DMS 273 treated with DMSO at 0.1 percent for 48 hours (cell line): ENCODE data around the gene ZCWPW1.
"Not testable (repeated sequence)": the region's sequence is repeated elsewhere in the genome, so short reads cannot be mapped to it uniquely, and the experiment has no call there.

Experiments used
- DNase-seq: peaks from one replicate; lab custom pipeline; 2025; lab: John Stamatoyannopoulos, UW

Gene ZCWPW1

DNA sequence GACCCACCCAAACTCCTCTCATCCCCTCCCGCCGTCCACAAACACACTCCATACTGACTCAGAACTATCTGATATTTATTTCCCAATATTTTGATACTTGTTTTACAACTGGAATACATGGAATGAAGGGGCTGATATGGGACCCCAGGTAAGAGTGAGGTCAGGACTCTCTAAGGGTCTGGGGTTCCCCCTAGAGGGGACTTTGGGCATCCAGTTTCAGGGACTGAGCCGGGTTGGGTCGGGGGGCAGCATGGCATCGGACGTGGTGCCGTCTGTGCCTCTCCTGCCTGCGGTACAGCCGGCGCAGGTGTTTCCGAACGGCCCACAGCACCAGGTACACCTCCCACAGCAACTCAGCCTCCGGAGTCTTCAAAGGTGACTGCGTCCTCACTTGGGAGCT is 28.1 kb upstream of the ZCWPW1 start:
- DNase-seq, result no peak

DNA sequence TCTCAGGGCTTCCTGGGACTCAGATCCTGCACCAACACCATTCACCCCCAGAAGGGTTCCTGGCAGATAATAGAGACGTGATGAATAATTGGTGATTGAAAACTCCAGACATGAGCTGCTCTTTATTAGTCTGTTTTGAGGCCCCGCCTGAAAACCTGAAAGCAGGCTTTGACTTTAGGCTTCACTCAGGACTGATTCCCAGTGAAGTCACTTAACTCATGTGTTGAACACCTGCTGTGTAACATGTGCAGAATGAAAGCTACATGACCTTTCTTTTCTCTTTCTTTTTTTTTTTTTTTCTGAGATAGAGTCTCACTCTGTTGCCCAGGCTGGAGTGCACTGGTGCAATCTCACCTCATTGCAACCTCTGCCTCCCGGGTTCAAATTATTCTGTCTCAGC is 26.7 kb upstream of the ZCWPW1 start:
- no peak for DNase-seq

DNA sequence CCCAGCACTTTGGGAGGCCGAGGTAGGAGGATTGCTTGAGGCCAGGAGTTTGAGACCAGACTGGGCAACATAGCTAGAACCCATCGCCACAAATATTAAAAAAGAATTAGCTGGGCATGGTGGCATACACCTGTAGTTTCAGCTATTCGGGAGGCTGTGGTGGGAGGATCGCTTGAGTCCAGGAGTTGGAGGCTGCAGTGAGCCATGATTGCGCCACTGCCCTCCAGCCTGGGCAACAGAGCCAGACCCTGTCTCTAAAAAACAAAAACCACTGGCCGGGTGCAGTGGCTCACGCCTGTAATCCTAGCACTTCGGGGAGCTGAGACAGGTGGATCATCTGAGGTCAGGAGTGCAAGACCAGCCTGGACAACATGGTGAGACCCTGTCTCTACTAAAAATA is 25.4 kb upstream of the ZCWPW1 start:
- DNase-seq, result not testable (repeated sequence)

DNA sequence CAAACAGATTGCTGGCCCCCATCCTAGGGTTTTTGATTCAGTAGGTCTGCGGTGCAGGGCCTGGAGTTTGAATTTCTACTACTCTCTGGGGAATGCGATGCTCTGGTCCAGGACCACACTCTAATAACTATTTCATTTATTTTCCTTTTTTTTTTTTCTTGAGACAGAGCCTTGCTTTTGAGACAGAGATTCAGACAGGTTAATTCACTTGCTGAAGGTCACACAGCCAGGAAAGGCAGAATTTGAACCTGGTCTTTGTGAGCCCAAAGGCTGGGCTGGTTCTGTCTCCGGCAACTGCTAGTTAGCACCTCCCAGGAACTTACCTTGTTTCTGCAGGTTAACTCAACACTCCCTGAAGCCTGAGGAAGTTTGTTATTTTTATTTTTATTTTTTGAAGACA is 24.0 kb upstream of the ZCWPW1 start:
- no peak for DNase-seq

- DNase-seq, result no peak
Observed at GRCh38 chr7:100449190-100449795, 20.8 kb upstream of the ZCWPW1 start.

GRCh38 chr7:100447363-100447762 is 18.9 kb upstream of the ZCWPW1 start:
- not testable (repeated sequence) for DNase-seq

DNA sequence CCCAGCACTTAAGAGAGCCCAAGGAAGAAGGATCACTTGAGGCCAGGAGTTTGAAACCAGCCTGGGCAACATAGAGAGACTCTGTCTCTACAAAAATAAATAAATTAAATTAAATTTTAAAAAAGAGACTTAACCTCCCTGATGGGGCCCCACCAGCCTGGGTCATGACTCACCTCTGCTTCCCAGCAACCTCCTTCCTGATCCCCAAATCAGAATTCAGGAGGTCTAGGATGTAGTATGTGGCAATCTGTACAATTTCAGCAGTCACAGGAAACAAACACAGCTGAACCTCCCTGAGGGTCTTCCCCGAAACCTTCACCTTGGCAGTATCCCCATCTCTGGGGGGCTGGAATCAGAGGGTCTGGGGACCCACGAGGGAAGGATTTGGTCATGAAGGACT is 17.5 kb upstream of the ZCWPW1 start:
- no peak for DNase-seq

DNA sequence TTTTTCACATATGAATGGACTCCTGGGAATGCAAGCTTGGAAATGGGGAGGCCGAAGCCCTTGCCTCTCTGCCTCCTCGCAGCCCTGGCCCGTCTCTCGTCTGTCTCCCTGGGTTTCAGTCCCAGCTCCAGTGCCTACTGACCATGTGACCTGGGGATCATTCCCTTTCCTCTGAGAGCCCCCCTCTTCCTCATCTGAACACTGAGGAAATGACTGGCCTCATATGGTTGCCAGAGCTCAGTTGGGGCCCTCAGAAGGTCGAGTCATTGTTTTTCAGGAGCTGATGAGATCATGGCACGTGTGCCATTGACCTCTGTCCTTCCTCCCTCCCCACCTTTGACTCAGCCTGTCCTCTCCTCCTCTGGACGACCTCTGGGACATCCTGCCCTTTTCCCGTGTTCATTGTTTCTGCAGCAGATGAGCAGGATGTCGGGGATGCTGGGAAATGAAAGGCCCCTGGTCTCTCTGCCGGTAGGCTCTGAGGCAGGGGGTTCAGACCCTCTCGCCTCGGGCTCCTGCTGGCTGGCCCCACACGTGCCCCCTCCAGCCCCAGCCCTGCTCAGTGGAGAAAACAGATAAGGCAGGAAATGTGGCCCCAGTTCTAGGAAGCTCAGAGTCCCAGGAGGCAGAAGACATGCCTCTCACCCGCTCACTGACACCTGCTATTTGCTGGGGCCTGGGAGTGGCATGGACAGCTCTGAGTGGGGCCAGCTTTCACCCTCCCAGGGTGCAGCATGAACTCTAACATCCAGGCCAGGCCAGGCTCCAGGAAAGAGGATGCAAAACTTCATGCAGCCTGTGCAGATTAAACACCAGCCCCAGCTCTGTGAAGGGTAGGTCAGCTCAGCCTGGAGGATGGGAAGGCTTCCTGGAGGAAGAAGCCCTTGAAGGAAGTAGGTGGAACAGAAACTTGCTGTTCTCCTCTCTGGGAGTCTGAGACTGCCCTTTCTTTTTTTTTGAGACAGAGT is 16.1 kb upstream of the ZCWPW1 start:
- DNase-seq, result no peak

- no peak for DNase-seq
Observed at GRCh38 chr7:100443096-100443840, 14.8 kb upstream of the ZCWPW1 start.

DNA sequence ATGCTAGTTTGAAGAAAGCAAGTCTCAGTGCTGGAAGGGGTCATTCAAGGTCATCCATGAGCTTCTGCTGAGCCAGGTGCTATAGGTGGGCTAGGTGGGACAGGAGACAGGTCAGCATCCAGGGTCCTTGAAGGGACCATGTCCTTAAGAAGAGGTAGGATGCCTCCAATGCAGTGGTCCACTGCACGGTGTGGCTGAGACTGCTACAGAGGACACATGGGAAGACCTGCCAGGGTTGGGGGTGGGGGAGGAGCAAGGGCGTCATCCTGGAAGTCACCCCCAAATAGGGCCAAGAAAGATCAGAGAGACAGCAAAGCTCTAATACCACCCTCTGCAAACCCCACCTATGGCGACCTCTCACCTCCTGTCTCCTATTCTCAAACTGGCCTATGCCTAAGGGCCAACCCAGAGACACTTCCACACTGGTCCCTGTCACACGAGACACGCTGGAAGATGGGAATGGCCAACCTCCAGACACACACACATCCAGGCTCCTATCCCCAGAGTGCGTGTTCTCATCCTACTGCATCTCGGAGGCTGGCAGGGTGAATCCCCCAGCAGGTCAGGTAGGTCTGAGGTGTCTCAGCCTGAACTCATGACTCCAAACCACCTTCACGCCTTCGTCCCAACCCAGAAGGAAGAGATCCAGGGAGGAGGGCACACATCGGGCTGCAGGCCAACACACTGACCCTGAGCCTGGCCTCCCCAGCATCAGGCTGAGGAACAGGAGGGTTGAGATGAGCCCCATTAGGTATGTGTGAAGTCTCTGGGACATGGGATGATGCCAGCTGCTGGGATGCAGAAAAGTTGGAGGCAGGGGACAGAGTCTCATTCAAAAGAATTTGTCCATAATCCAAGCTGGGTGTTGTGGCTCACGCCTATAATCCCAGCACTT is 13.4 kb upstream of the ZCWPW1 start:
- no peak for DNase-seq

- DNase-seq, result not testable (repeated sequence)
Observed at GRCh38 chr7:100439244-100439643, 10.7 kb upstream of the ZCWPW1 start.

GRCh38 chr7:100438731-100439130 is 10.2 kb upstream of the ZCWPW1 start:
- DNase-seq, result not testable (repeated sequence)

- no peak for DNase-seq
Observed at GRCh38 chr7:100438172-100438571, 9.7 kb upstream of the ZCWPW1 start.

- no peak for DNase-seq
Observed at GRCh38 chr7:100437150-100438100, 8.9 kb upstream of the ZCWPW1 start.

DNA sequence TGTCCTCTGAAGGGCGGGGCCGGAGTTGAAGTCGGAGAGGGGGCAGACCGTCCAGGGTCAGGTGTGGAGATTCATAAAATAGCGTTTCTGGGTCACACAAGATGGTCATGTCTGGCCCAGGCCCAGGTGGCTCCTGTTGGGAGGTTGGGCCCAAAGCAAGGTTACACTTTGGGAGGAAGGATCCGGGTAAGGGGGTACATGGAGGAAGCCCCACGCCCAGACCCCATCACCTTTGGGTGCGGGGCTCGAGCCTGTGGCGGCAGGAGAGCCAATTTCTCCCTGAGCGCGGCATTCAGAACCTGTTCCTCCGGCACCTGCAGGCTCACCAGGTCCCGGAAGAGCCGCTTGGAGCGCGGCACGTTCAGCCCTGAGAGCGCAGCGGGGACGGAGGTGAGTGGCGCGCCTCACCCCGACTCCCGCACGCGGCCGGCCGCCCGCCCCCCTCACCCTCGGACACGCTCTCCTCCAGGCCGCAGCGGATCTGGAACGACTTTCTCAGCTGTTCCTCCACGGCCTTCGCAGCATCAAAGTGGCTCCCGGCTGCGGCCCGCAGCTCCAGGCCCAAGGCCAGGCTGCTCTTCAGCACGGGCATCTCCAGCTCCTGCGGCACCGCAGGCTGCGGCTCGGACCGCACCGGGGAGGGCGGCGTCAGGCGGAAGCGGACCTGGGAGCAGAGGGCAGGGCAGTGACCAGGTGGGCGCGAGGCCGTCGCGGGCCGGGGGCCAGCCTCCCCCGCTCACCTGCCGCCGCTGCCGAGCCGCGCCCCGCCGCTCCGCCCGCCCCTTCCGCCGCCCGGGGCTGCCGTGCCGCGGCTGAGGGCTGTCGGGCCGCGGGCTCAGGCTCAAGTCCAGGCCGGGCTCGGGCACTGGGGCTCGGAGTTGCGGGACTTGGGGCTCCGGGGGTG is 7.2 kb upstream of the ZCWPW1 start:
- peak; percentile 25 for DNase-seq

- DNase-seq, result no peak
Observed at GRCh38 chr7:100434297-100435144, 6.0 kb upstream of the ZCWPW1 start.

DNA sequence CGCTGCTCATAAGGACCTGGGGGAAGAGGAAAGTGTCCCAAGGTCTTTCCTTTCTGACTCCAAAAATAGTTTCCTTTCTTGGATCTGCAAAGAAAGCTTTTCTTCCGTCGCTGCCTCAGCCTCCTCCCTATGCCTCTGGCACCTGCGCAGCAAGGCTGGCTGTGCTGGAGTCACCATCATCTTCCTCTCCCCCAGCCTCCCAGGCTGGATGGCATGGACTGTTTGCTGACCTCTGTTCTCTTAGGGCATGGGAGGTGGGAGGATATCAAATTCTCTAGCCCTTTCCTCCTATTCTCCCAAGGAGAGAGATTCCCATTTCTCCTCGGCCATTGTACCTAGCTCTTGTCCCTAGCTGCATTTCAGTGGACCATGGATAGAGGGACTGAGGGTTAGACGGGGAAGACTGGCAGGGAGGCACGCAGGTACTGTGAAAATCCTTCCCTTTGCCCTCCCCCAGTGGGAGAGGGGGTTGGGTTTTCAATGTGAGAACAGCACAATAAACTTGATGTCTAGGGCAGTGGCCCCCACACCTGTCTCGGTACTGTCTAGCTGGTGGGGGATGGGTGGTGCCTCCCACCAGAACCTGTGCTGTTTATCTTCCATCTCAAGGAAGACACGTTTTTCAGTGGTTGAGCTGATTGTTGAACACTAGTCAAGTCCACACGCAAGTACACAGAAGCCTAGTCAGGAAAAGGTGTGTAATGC is 5.2 kb upstream of the ZCWPW1 start:
- DNase-seq, result no peak

DNA sequence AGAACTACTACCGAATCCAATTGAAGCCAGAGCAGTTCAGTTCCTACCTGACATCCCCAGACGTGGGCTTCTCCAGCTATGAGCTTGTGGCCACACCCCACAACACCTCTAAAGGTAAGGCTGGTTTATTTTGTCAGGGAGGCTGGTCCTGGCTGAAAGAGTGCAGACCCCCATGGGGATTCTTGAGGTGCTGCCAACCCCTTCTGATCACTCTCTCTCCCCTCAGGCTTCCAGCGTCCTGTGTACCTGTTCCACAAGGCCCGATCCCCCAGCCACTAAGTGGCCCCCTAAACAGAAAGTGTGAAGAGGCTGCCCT is 4.7 kb upstream of the ZCWPW1 start:
- DNase-seq, result no peak
